Measurements from ENCODE around the gene NPAS3. TPM values are rescaled to one million over a fixed set of nuclear protein-coding genes. Genes with fewer than 3 reads are reported as not detected.

Gene NPAS3
- total and polyA plus RNA-seq, 2 donors (not counting 3 experiments of a cell fraction or from before 2014, with no cell fraction given): 0.10 to 0.13 TPM

DNA sequence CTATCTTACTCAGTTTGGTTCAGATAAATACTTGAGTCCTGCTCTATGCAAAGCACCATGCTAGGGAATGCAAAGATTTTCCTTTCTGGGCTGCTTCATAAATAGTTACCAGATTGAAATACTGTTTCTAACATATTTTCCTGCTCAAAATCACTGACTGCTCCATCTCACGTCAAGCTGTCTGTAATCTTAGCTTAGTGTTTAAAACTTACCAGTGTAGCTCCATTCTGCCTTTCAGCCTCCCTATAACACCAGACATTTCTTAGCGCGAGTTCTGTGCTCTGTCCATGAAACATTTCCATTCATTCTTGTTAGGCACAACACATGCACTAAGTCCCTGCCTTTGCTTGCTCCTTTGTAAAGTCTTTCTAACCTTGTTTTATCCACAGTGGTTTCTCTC is 129.4 kb downstream of the NPAS3 start:
- TF ChIP-seq FOS (IDR thresholded peaks at IDR 0.05; ENCODE audit: borderline replicate concordance, insufficient read depth, low read length): no peak
- TF ChIP-seq, protein P1, sequence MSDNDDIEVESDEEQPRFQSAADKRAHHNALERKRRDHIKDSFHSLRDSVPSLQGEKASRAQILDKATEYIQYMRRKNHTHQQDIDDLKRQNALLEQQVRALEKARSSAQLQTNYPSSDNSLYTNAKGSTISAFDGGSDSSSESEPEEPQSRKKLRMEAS (IDR thresholded peaks at IDR 0.05; ENCODE audit: insufficient read depth, insufficient read length): no peak
- TF ChIP-seq EZH2 (IDR thresholded peaks at IDR 0.05; ENCODE audit: borderline replicate concordance, low read depth, low read length, severe bottlenecking): no peak
- TF ChIP-seq POLR2A (IDR thresholded peaks at IDR 0.05; ENCODE audit: low read depth, low read length): no peak
- no peak for TF ChIP-seq GATA2 (IDR thresholded peaks at IDR 0.05; ENCODE audit: insufficient read depth, insufficient read length, low read depth, low read length)
- TF ChIP-seq, protein P2, sequence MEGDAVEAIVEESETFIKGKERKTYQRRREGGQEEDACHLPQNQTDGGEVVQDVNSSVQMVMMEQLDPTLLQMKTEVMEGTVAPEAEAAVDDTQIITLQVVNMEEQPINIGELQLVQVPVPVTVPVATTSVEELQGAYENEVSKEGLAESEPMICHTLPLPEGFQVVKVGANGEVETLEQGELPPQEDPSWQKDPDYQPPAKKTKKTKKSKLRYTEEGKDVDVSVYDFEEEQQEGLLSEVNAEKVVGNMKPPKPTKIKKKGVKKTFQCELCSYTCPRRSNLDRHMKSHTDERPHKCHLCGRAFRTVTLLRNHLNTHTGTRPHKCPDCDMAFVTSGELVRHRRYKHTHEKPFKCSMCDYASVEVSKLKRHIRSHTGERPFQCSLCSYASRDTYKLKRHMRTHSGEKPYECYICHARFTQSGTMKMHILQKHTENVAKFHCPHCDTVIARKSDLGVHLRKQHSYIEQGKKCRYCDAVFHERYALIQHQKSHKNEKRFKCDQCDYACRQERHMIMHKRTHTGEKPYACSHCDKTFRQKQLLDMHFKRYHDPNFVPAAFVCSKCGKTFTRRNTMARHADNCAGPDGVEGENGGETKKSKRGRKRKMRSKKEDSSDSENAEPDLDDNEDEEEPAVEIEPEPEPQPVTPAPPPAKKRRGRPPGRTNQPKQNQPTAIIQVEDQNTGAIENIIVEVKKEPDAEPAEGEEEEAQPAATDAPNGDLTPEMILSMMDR (IDR thresholded peaks at IDR 0.05; ENCODE audit: extremely low read depth in 1 of 2, insufficient read depth in 1 of 2, low read depth in 1 of 2, low read length in 2 of 2): no peak
- no peak for TF ChIP-seq MYC (IDR thresholded peaks at IDR 0.05; ENCODE audit: low read depth, low read length)
- TF ChIP-seq JUN (IDR thresholded peaks at IDR 0.05; ENCODE audit: borderline replicate concordance, insufficient read depth, insufficient read length, low read depth): no peak
- no peak for TF ChIP-seq POLR2AphosphoS5 (IDR thresholded peaks at IDR 0.05; ENCODE audit: insufficient read depth, low read depth, low read length)

More for the DNA sequence above, 129.4 kb downstream of the NPAS3 start:
- intact Hi-C loops (cut with micrococcal nuclease) (no loop called here), dilution Hi-C loops (cut with MboI; ENCODE audit: extremely low pct_ligation_motif_present, low sequenced_read_pairs) (no loop called here)
- Histone ChIP-seq H3K9ac (replicated peaks; ENCODE audit: extremely low read depth, insufficient read depth, low read length) (no peak overlapping the region), H3K4me1 (ENCODE audit: control insufficient read depth, extremely low read depth, insufficient read depth, low read length) (no peaks in the 10 kb centered on the region), H3K79me2 (ENCODE audit: control insufficient read depth, insufficient read depth, low read length) (no peaks in the 10 kb centered on the region), H3K9me1 (replicated peaks; ENCODE audit: control insufficient read depth, extremely low read depth, insufficient read depth, low read length) (no peaks in the 10 kb centered on the region), H3K4me2 (ENCODE audit: insufficient read depth, low read length) (no peak overlapping the region), H3K9me3 (replicated peaks; ENCODE audit: control insufficient read depth, insufficient read depth, low read length) (no peaks in the 10 kb centered on the region), H4K20me1 (replicated peaks; ENCODE audit: control insufficient read depth, extremely low read depth, insufficient read depth, low read length) (no peaks in the 10 kb centered on the region), H3K36me3 (ENCODE audit: control insufficient read depth in 2 of 2, extremely low read depth in 1 of 2, insufficient read depth in 2 of 2, low read length in 2 of 2) (no peaks in the 10 kb centered on the region), H3K27me3 (ENCODE audit: control insufficient read depth in 2 of 2, insufficient read depth in 2 of 2, low read length in 2 of 2) (no peaks in the 10 kb centered on the region), H2AFZ (ENCODE audit: low read depth, low read length) (no peak overlapping the region), H3K27ac (ENCODE audit: insufficient read depth, low read depth, low read length) (no peak overlapping the region), H3K4me3 (replicated peaks in 1 of 3; ENCODE audit: insufficient read depth in 1 of 3, low read depth in 1 of 3, low read length in 3 of 3) (no peak overlapping the region)
- ChIA-PET CTCF (no interaction called here), POLR2A (no interaction called here)
- FAIRE-seq (no peak), DNase-seq (ENCODE audit: low read depth, low spot score) (no peak)
- BruUV-seq (replicated peaks): no TSS peak

Data from endothelial cell of umbilical vein (primary cell).